NCI-H1694 (cell line): ENCODE data around the gene GPR45.

ENCODE experiments used
- DNase-seq: peaks from one replicate; lab custom pipeline; 2025; lab: John Stamatoyannopoulos, UW

The GPR45 gene

GRCh38 chr2:105254531-105255210 lies 13.1 kb downstream of the GPR45 start:
- no peak for DNase-seq

DNA sequence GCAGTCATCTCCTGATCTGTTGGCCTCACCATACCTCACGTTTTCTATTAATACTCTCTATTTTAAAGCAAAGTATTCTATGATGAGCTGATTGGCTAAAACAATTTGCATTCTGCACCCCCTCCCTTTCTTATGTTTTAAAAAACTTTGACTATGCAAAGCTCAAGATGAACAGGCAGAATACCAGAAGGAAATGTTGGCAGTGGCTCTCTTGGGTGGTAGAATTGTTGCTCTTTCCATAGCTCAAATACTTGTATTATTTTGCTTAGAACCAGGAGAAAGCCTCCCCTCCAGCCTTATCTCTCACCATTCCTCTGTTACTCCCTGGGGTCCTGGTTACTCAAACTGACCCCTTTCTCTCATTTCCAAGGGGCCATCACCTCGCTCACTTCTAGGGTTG lies 14.4 kb downstream of the GPR45 start:
- DNase-seq: no peak

DNA sequence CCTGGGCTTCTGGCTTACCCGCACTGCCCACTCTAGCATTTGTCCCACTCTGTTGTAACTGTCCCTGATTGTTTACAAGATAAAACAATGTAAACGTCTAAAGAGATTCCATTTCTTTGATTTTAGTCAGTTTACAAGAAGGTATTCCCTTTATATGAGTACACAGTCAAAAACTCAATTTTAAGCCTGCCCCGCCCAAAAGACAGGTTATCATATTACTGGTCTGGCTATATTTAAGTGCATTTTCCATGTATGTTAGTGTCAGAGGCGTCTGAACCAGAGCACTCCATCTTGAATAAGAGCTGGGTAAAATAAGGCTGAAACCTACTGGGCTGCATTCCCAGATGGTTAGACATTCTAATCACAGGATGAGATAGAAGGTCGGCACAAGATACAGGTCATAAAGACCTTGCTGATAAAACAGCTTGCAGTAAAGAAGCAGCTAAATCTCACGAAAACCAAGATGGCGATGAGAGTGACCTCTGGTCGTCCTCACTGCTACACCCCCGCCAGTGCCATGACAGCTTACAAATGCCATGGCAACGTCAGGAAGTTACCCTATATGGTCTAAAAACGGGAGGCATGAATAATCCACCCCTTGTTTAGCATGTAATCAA lies 15.0 kb downstream of the GPR45 start:
- DNase-seq: no peak

- no peak for DNase-seq
Observed at GRCh38 chr2:105257981-105258380, 16.4 kb downstream of the GPR45 start.

- DNase-seq: no peak
Observed at GRCh38 chr2:105258835-105259350, 17.4 kb downstream of the GPR45 start.

DNA sequence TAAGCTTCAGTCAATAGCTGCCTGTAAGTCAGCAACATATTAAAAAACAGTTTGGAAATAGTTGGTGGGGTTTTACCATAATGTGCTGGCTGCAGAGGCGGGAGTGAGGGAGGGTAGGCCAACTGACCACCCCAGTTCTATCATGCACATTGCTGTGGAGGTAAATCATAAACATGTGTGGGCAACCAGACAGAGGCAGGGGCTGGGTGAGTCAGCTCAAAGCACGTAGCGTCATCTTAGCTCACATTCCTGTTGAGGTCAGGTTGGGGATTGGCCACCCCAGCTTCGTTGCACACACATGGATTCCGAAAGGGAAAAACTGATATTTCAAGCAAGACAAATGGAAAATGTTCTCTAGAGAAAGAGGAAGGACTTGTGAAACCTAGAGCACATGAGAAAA lies 19.5 kb downstream of the GPR45 start:
- no peak for DNase-seq

- DNase-seq: no peak
Observed at GRCh38 chr2:105262651-105263091, 21.1 kb downstream of the GPR45 start.

GRCh38 chr2:105269426-105269825 lies 27.9 kb downstream of the GPR45 start:
- no peak for DNase-seq

- no peak for DNase-seq
Observed at GRCh38 chr2:105271393-105272045, 30.0 kb downstream of the GPR45 start.

DNA sequence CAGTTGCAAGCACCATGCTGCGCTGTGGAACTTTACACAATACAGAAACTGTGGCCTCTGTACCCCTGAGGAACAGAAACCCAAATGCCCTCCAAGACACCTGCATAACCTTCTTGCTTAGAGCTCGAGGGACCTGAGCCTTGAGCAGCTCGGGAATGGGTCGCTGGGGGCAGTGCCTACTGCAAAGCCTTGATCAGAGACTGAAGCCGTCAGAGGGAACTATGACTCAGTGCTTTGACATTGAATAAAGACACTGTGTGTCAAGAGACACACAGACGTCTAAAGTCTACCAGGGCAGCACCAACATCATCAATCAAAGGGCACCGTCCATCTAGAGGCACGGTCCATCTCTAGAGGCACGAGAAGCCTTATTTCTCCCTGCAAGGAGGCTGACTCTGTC lies 30.6 kb downstream of the GPR45 start:
- DNase-seq: no peak

DNA sequence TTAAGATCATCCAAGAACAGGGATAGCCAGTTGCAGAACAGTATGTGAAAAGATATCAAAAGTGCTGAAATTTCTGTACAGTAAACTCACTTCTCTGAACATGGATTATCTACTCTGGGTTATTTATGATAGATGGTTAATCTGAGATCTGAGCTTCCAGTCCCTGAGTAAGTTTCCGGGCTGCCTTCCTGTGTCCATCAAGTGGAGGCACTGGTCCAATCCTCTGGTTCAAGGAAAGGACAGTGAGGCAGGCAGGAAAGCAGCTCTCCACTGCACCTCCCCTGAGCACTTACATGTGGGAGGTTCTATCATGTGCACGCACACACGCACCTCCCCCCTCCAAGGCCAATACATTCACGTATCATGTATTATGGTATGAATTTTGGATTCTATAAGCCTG lies 32.5 kb downstream of the GPR45 start:
- DNase-seq: no peak

DNA sequence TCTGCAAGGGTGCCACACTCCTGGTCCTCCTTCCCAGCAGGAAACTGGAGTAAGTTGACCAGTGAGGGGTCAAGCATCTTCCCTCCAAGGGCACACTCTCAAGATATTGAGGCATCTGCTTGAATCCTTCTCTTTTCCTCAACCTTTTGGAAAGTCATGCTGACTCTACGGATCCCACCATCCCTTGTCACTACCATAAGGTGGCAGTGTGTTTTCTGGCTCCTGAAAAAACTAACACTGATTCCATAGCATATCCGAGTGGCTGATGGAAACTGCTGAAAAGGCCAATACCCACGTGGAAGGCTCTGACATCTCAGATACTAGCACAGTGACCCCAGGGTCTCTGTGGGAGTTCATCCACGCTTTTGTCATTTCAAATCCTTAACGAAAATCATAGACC lies 37.1 kb downstream of the GPR45 start:
- no peak for DNase-seq

DNA sequence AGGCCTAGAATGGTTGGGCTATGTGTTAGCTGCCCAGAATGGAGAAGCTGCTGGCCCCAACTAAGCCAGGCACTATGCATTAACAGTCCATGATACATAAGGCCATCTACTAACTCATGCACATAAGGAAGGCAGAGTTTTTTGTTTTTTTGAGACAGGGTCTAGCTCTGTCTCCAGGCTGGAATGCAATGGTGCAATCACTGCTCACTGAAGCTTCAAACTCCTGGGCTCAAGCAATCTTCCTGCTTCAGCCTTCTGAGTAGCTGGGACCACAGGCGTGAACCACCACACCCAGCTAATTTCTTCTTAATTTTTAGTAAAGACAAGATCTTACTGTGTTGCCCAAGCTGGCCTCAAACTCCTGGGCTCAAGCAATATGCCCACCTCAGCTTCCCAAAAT lies 37.6 kb downstream of the GPR45 start:
- no peak for DNase-seq

GRCh38 chr2:105280281-105280680 lies 38.7 kb downstream of the GPR45 start:
- no peak for DNase-seq

GRCh38 chr2:105283532-105283931 lies 42.0 kb downstream of the GPR45 start:
- DNase-seq: no peak

DNA sequence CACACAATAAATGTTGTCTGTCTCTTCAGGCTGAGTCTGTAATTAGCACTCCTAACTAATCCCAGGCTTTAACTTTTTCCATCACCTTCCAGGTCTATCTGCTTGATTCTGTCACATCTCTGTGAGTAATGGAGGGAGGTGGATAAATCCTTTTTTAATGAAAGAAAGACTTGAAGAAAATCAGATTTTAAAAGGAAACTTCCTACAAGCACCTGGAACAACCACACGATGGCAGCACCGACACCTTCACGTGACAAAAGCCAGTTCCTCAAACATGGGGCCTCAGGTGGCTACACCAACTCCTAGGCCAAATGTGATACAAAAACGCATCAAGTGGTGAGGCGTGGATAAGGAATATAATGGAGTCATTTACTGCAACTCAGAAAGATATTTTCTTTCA lies 46.1 kb downstream of the GPR45 start:
- DNase-seq: no peak

DNA sequence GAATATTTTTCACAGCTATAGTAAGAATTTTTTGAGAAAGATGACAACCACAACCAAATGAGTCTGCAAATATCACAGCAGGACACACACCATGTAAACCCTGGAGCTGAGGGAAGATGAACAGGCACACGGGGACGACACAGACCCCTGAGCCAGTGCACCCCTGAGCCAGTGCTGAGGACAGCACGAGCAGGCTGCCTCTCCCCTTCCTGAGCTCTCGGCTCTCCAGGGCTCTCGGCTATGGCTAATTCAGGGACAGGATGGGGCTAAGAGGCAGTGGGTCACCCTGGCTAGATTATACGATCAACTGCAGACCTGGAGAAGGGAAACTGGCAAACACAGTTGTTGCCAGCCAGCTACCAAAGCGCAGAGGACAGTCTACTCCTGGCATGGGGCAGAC lies 46.6 kb downstream of the GPR45 start:
- no peak for DNase-seq

DNA sequence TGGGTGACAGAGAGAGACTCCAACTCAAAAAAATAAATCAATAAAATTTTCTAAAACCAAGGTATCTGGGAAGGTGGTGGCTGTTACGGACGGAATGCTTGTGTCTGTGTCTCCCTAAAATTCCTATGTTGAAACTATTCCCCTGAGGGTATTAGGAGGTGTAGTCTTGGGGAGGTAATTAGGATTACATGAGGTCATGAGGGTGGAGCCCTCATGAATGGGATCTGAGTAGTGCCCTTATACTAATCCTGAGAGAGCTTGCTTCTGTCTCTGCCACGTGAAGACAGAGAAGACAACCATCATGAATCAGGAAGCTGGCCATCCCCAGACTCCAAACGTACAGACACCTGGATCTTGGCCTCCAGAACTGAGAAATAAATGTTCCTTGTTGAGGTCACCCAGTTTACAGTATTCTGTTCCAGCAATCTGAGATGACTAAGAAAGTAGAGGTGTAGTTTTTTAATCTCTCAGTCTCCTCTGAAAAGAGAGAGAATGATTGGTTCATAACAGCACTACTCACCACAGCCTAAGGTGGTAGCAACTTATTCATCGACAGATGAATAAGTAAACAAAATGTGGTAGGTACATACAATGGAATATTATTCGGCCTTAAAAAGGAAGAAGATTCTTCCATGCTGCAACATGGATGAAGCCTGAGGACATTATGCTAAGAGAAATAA lies 49.6 kb downstream of the GPR45 start:
- DNase-seq: no peak

- no peak for DNase-seq
Observed at GRCh38 chr2:105291981-105292380, 50.4 kb downstream of the GPR45 start.
